ENCODE measurements around the gene SLX4IP. TPM values are rescaled to one million over a fixed set of nuclear protein-coding genes. Genes with fewer than 3 reads are reported as not detected.

Gene SLX4IP
- total RNA-seq, 2 experiments from 2014 or later: 1.6 to 1.8 TPM

GRCh38 chr20:10408108-10408813 lies 26.8 kb upstream of the SLX4IP start:
- H3K9me3 ChIP-seq (ENCODE audit: control insufficient read depth in 1 of 2, insufficient read depth in 1 of 2, low read length in 2 of 2): no peaks in the 10 kb centered on the region
- no peak overlapping the region for H3K27ac ChIP-seq (ENCODE audit: low read depth in 1 of 2, low read length in 2 of 2)
- Mint-ChIP-seq H3K27me3 (no peaks in the 10 kb centered on the region), H3K4me1 (ENCODE audit: low read depth) (no peaks in the 10 kb centered on the region), H3K4me3 (no peak overlapping the region), H3K27ac (no peak overlapping the region), H3K36me3 (ENCODE audit: low read depth) (peaks cover 31% of the 10 kb centered on the region), H3K9me3 (no peaks in the 10 kb centered on the region)
- ChIA-PET POLR2A (no interaction called here), CTCF (no interaction called here)
- H3K4me1 ChIP-seq (ENCODE audit: insufficient read depth, low read length): no peaks in the 10 kb centered on the region
- no peak for ATAC-seq (ENCODE audit: poor library complexity)
- H3K27me3 ChIP-seq (ENCODE audit: control insufficient read depth in 1 of 2, insufficient read depth in 2 of 2, low read length in 2 of 2): no peaks in the 10 kb centered on the region
- no peak overlapping the region for H3K4me3 ChIP-seq (ENCODE audit: low read length)
- DNase-seq: no peak
- intact Hi-C loops (cut with DNase I, micrococcal nuclease): no loop called here
- peaks cover 27% of the 10 kb centered on the region for H3K36me3 ChIP-seq (ENCODE audit: insufficient read depth, low read length)
- no peak for TF ChIP-seq CTCF (IDR thresholded peaks at IDR 0.05)

- no peak for TF ChIP-seq CTCF (IDR thresholded peaks at IDR 0.05)
- Mint-ChIP-seq H3K4me1 (ENCODE audit: low read depth) (no peaks in the 10 kb centered on the region), H3K27ac (no peak overlapping the region), H3K27me3 (no peaks in the 10 kb centered on the region), H3K36me3 (ENCODE audit: low read depth) (peaks cover 43% of the 10 kb centered on the region), H3K9me3 (no peaks in the 10 kb centered on the region), H3K4me3 (no peak overlapping the region)
- POLR2A ChIA-PET: no interaction called here
- no peaks in the 10 kb centered on the region for H3K4me1 ChIP-seq (ENCODE audit: insufficient read depth, low read length)
- peaks cover 23% of the 10 kb centered on the region for H3K36me3 ChIP-seq (ENCODE audit: insufficient read depth, low read length)
- H3K9me3 ChIP-seq (ENCODE audit: control insufficient read depth in 1 of 2, insufficient read depth in 1 of 2, low read length in 2 of 2): no peaks in the 10 kb centered on the region
- CTCF ChIA-PET: no interaction called here
- no peak for ATAC-seq (ENCODE audit: poor library complexity)
- intact Hi-C loops (cut with DNase I, micrococcal nuclease): no loop called here
- H3K4me3 ChIP-seq (ENCODE audit: low read length): no peak overlapping the region
- no peak overlapping the region for H3K27ac ChIP-seq (ENCODE audit: low read depth in 1 of 2, low read length in 2 of 2)
- DNase-seq: no peak
- no peaks in the 10 kb centered on the region for H3K27me3 ChIP-seq (ENCODE audit: control insufficient read depth in 1 of 2, insufficient read depth in 2 of 2, low read length in 2 of 2)
Observed at GRCh38 chr20:10411673-10412072, 23.4 kb upstream of the SLX4IP start.

GRCh38 chr20:10412591-10413408 lies 22.3 kb upstream of the SLX4IP start:
- peaks cover 47% of the 10 kb centered on the region for H3K36me3 Mint-ChIP-seq (ENCODE audit: low read depth)
- no peak for DNase-seq
- peaks cover 4% of the 10 kb centered on the region for H3K4me1 Mint-ChIP-seq (ENCODE audit: low read depth)
- H3K27ac ChIP-seq (ENCODE audit: low read depth in 1 of 2, low read length in 2 of 2): no peak overlapping the region
- POLR2A ChIA-PET: no interaction called here
- no peaks in the 10 kb centered on the region for H3K9me3 Mint-ChIP-seq
- no peaks in the 10 kb centered on the region for H3K4me1 ChIP-seq (ENCODE audit: insufficient read depth, low read length)
- CTCF ChIA-PET: no interaction called here
- no peak overlapping the region for H3K4me3 Mint-ChIP-seq
- no peak for TF ChIP-seq CTCF (IDR thresholded peaks at IDR 0.05)
- peaks cover 25% of the 10 kb centered on the region for H3K36me3 ChIP-seq (ENCODE audit: insufficient read depth, low read length)
- H3K27me3 Mint-ChIP-seq: no peaks in the 10 kb centered on the region
- no peaks in the 10 kb centered on the region for H3K9me3 ChIP-seq (ENCODE audit: control insufficient read depth in 1 of 2, insufficient read depth in 1 of 2, low read length in 2 of 2)
- H3K27ac Mint-ChIP-seq: no peak overlapping the region
- no peaks in the 10 kb centered on the region for H3K27me3 ChIP-seq (ENCODE audit: control insufficient read depth in 1 of 2, insufficient read depth in 2 of 2, low read length in 2 of 2)
- no peak for ATAC-seq (ENCODE audit: poor library complexity)
- no peak overlapping the region for H3K4me3 ChIP-seq (ENCODE audit: low read length)
- intact Hi-C loops (cut with DNase I, micrococcal nuclease): no loop called here

Data from CD4-positive, alpha-beta T cell (primary cell).